ENCODE results near the gene LFNG. TPM values are rescaled to one million over a fixed set of nuclear protein-coding genes. Genes with fewer than 3 reads are reported as not detected.
A peak's percentile ranks its signal among the peaks of the same experiment; 100 is the strongest.

Gene LFNG
- total RNA-seq, 1 donor from 2014 or later = 4.5 TPM

- no peaks in the 10 kb centered on the region for H3K27me3 ChIP-seq (ENCODE audit: control insufficient read depth, insufficient read depth, low read length)
Measured at GRCh38 chr7:2566348-2566889, 46.8 kb downstream of the LFNG start.

GRCh38 chr7:2566890-2567678 lies 47.5 kb downstream of the LFNG start:
- H3K36me3 ChIP-seq (ENCODE audit: control insufficient read depth, insufficient read depth, low read length) = no peaks in the 10 kb centered on the region
- DNase-seq (ENCODE audit: low read depth) (no peak), FAIRE-seq (no peak)
- no peak for TF ChIP-seq CTCF (IDR thresholded peaks at IDR 0.05; ENCODE audit: insufficient read depth, low read length, severe bottlenecking)
- H3K4me3 ChIP-seq (ENCODE audit: low read depth, low read length) = no peak overlapping the region
- no peaks in the 10 kb centered on the region for H3K27me3 ChIP-seq (ENCODE audit: control insufficient read depth, insufficient read depth, low read length)

More at GRCh38 chr7:2566348-2566889, 46.8 kb downstream of the LFNG start:
- no peak overlapping the region for H3K4me3 ChIP-seq (ENCODE audit: low read depth, low read length)
- TF ChIP-seq CTCF (IDR thresholded peaks at IDR 0.05; ENCODE audit: insufficient read depth, low read length, severe bottlenecking) = no peak
- no peaks in the 10 kb centered on the region for H3K36me3 ChIP-seq (ENCODE audit: control insufficient read depth, insufficient read depth, low read length)
- no peak for DNase-seq (ENCODE audit: low read depth)
- FAIRE-seq = no peak

GRCh38 chr7:2567679-2568278 lies 48.2 kb downstream of the LFNG start:
- no peak for FAIRE-seq
- Histone ChIP-seq H3K4me3 (ENCODE audit: low read depth, low read length) (no peak overlapping the region), H3K27me3 (ENCODE audit: control insufficient read depth, insufficient read depth, low read length) (no peaks in the 10 kb centered on the region), H3K36me3 (ENCODE audit: control insufficient read depth, insufficient read depth, low read length) (no peaks in the 10 kb centered on the region)
- TF ChIP-seq CTCF (IDR thresholded peaks at IDR 0.05; ENCODE audit: insufficient read depth, low read length, severe bottlenecking) = peak; percentile 34
- peak; percentile 9 for DNase-seq (ENCODE audit: low read depth)

GRCh38 chr7:2568521-2569223 lies 49.1 kb downstream of the LFNG start:
- DNase-seq (ENCODE audit: low read depth) = no peak

GRCh38 chr7:2569421-2569820 lies 49.8 kb downstream of the LFNG start:
- FAIRE-seq (no peak), DNase-seq (ENCODE audit: low read depth) (no peak)
- H3K36me3 ChIP-seq (ENCODE audit: control insufficient read depth, insufficient read depth, low read length) = peaks cover 2% of the 10 kb centered on the region
- H3K4me3 ChIP-seq (ENCODE audit: low read depth, low read length) = no peak overlapping the region
- H3K27me3 ChIP-seq (ENCODE audit: control insufficient read depth, insufficient read depth, low read length) = no peaks in the 10 kb centered on the region
- TF ChIP-seq CTCF (IDR thresholded peaks at IDR 0.05; ENCODE audit: insufficient read depth, low read length, severe bottlenecking) = no peak

More at GRCh38 chr7:2568521-2569223, 49.1 kb downstream of the LFNG start:
- no peaks in the 10 kb centered on the region for H3K27me3 ChIP-seq (ENCODE audit: control insufficient read depth, insufficient read depth, low read length)
- no peaks in the 10 kb centered on the region for H3K36me3 ChIP-seq (ENCODE audit: control insufficient read depth, insufficient read depth, low read length)
- TF ChIP-seq CTCF (IDR thresholded peaks at IDR 0.05; ENCODE audit: insufficient read depth, low read length, severe bottlenecking) = no peak
- H3K4me3 ChIP-seq (ENCODE audit: low read depth, low read length) = no peak overlapping the region
- FAIRE-seq = peak; percentile 13

Data from bronchial epithelial cell (primary cell).